MCF 10A (cell line): ENCODE measurements around the gene RAF1. TPM values are rescaled to one million over a fixed set of nuclear protein-coding genes. Genes with fewer than 3 reads are reported as not detected.

Experiments used
- BruUV-seq: library from RNA; stranded (reverse); fragments of 400-500 nt; replicated peaks from 2 replicates; lab custom pipeline; 2021; lab: Mats Ljungman, UMichigan
- CTCF ChIA-PET: fragments of 300-600 bp; sonication (Branson Sonifier 250); formaldehyde crosslinking; extraction: SDS; loops from one replicate; lab custom pipeline; 2021; ENCODE audit warnings: antibody characterized with exemption, inconsistent platforms; lab: Yijun Ruan, JAX
- POLR2A ChIA-PET: fragments of 300-600, 350-650 bp; sonication (Branson Sonifier 250); formaldehyde crosslinking; extraction: SDS; loops from one replicate; lab custom pipeline; 2020; ENCODE audit warnings: antibody characterized with exemption, inconsistent platforms; lab: Yijun Ruan, JAX
- DNase-seq: peaks from one replicate; pipeline ENCODE4 v3.0.0-alpha.2; 2018; ENCODE audit not compliant: unreplicated experiment
- H3K27ac Mint-ChIP-seq: one replicate; pipeline ENCODE4 v1.8.0; 2022; ENCODE audit warnings: mild to moderate bottlenecking, low read depth, mixed read lengths; ENCODE audit not compliant: unreplicated experiment
- H3K27me3 Mint-ChIP-seq: one replicate; pipeline ENCODE4 v1.8.0; 2022; ENCODE audit warnings: mixed read lengths; ENCODE audit not compliant: insufficient read depth, unreplicated experiment
- H3K36me3 Mint-ChIP-seq: one replicate; pipeline ENCODE4 v1.8.0; 2022; ENCODE audit warnings: mild to moderate bottlenecking, moderate library complexity, mixed read lengths; ENCODE audit not compliant: insufficient read depth, unreplicated experiment
- H3K4me1 Mint-ChIP-seq: one replicate; pipeline ENCODE4 v1.8.0; 2022; ENCODE audit warnings: mixed read lengths; ENCODE audit not compliant: insufficient read depth, unreplicated experiment
- H3K4me3 Mint-ChIP-seq: one replicate; pipeline ENCODE4 v1.8.0; 2022; ENCODE audit warnings: mild to moderate bottlenecking, moderate library complexity, mixed read lengths; ENCODE audit not compliant: unreplicated experiment
- H3K9me3 Mint-ChIP-seq: one replicate; pipeline ENCODE4 v1.8.0; 2022; ENCODE audit warnings: mixed read lengths; ENCODE audit not compliant: unreplicated experiment
- CTCF ChIP-seq: fragments of 200-600 bp; IDR thresholded peaks from one replicate; pipeline ENCODE4 v1.8.0; 2022; ENCODE audit warnings: antibody characterized with exemption, mild to moderate bottlenecking; ENCODE audit not compliant: unreplicated experiment
- intact Hi-C: fragments of 100-400 bp; cut with micrococcal nuclease; formaldehyde crosslinking; loops from 2 replicates; pipeline ENCODE4 v1.14.1; 2022
- total RNA-seq: library from RNA; stranded (reverse); gene quantifications from 2 replicates; pipeline ENCODE4 v1.2.3, GENCODE V29; 2022

Gene RAF1
- total RNA-seq, 1 experiment from 2014 or later, result 76.8 TPM

- peak overlapping the region; percentile 65 for H3K27ac Mint-ChIP-seq
- no peaks in the 10 kb centered on the region for H3K36me3 Mint-ChIP-seq
- peak overlapping the region; percentile 73 for H3K4me3 Mint-ChIP-seq
- ChIA-PET POLR2A (interaction anchor here (0.6 to 6.7 kb wide), 21 partner anchors 10 to 840 kb away, joined by 3 to 77 read pairs (median 4); partner anchors contain the start of genes MKRN2OS, RAF1, RPL32 and TMEM40), CTCF (interaction anchor here (0.8 to 1.7 kb wide), 2 partner anchors 11 to 284 kb away, joined by 3 to 6 read pairs; partner anchors contain the start of gene RPL32)
- no peak for TF ChIP-seq CTCF
- no peaks in the 10 kb centered on the region for H3K27me3 Mint-ChIP-seq
- intact Hi-C loops, result loop anchor here (2.0 to 5.0 kb wide), 3 partner anchors 50 to 105 kb away; partner anchors contain the start of genes RAF1 and TSEN2
- peaks cover 37% of the 10 kb centered on the region for H3K4me1 Mint-ChIP-seq
- DNase-seq, result peak; percentile 58
- BruUV-seq, result TSS peak; percentile 40
- H3K9me3 Mint-ChIP-seq, result no peaks in the 10 kb centered on the region
Measured at GRCh38 chr3:12557473-12558100, 106.3 kb downstream of the RAF1 start.

- no peaks in the 10 kb centered on the region for H3K36me3 Mint-ChIP-seq
- H3K27ac Mint-ChIP-seq, result peak within 1 kb of the TSS; percentile 65
- intact Hi-C loops, result loop anchor here (1.0 to 5.0 kb wide), 4 partner anchors 50 to 422 kb away; partner anchors contain the start of genes RAF1 and TSEN2
- H3K9me3 Mint-ChIP-seq, result no peaks in the 10 kb centered on the region
- ChIA-PET POLR2A (interaction anchor here (0.6 to 6.7 kb wide), 14 partner anchors 11 to 839 kb away, joined by 3 to 77 read pairs (median 7); partner anchors contain the start of genes MKRN2OS, RAF1, RPL32 and TMEM40), CTCF (interaction anchor here (0.6 to 2.3 kb wide), 5 partner anchors 11 to 1330 kb away, joined by 3 to 11 read pairs (median 4); partner anchors contain the start of genes MKRN2OS, RPL32 and TSEN2)
- peak within 1 kb of the TSS; percentile 73 for H3K4me3 Mint-ChIP-seq
- TF ChIP-seq CTCF, result no peak
- no TSS peak for BruUV-seq
- DNase-seq, result peak; percentile 89
- no peaks in the 10 kb centered on the region for H3K27me3 Mint-ChIP-seq
- peaks cover 35% of the 10 kb centered on the region for H3K4me1 Mint-ChIP-seq
Measured at GRCh38 chr3:12556690-12557472, 107.0 kb downstream of the RAF1 start, which contains the start of gene MKRN2. TSS of gene MKRN2 (plus strand) at chr3:12557087. CDS start at chr3:12557151, 64 bp downstream.

GRCh38 chr3:12556314-12556689 is 107.6 kb downstream of the RAF1 start:
- Mint-ChIP-seq H3K9me3 (no peaks in the 10 kb centered on the region), H3K27ac (peak overlapping the region; percentile 65), H3K27me3 (no peaks in the 10 kb centered on the region), H3K4me3 (peak overlapping the region; percentile 73), H3K4me1 (peaks cover 35% of the 10 kb centered on the region), H3K36me3 (no peaks in the 10 kb centered on the region)
- no peak for DNase-seq
- ChIA-PET CTCF (interaction anchor here (0.6 to 2.3 kb wide), 4 partner anchors 10 to 1330 kb away, joined by 3 to 11 read pairs (median 4); partner anchors contain the start of genes MKRN2OS and TSEN2), POLR2A (interaction anchor here (0.6 to 6.7 kb wide), 10 partner anchors 11 to 951 kb away, joined by 3 to 77 read pairs (median 10); partner anchors contain the start of genes MKRN2OS, RAF1, RPL32 and TMEM40)
- intact Hi-C loops, result loop anchor here (1.0 to 5.0 kb wide), 4 partner anchors 49 to 421 kb away; partner anchors contain the start of genes RAF1 and TSEN2
- TSS peak; percentile 73 for BruUV-seq
- TF ChIP-seq CTCF, result no peak
